SW 1271 (cell line): ENCODE data around the gene UQCRQ.
A peak's percentile ranks its signal among the peaks of the same experiment; 100 is the strongest.

Experiments used
- DNase-seq, 2 experiments: peaks; one replicate each; lab custom pipeline; 2025; lab: John Stamatoyannopoulos, UW

UQCRQ gene

DNA sequence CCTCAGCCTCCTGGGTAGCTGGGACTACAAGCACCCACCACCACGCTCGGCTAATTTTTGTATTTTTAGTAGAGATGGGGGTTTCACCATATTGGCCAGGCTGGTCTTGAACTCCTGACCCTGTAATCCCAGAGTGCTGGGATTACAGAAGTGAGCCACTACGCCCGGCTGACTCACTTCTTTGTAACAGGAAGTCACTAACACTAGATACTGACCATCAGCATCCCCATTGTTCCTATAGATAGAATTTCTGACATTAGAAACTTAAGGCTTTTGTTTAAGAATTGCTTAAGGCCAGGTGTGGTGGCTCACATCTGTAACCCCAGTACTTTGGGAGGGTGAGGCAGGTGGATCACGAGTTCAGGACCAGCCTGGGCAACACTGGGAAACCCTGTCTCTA is 49.2 kb downstream of the UQCRQ start:
- DNase-seq = peak in 1 of 2 experiments; percentile 21

DNA sequence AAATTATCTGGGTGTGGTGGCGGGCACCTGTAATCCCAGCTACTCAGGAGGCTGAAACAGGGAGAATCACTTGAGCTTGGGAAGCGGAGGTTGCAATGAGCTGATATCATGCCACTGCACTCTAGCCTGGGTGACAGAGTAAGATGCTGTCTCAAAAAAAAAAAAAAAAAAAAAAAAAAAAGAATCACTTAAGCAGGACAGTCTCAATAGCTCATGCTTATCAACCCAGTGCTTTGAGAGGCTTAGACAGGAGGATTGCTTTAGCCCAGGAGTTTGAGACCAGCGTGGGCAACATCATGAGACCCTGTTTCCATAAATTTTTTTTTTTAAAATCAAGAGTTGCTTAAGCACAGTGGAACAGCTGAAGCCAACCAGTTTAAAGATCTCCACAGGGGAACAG is 49.6 kb downstream of the UQCRQ start:
- no peak for DNase-seq
